Heart right ventricle (tissue), 16 donors: Measurements from ENCODE around the gene PDE3A. TPM values are rescaled to one million over a fixed set of nuclear protein-coding genes. Genes with fewer than 3 reads are reported as not detected.

Experiments used
- ATAC-seq, 8 donors: fragments of 200-7000 bp; cut with Tn5 transposase; one replicate each; pipeline ENCODE4 v1.9.1; 2020; ENCODE audit warnings: mild to moderate bottlenecking in 8 of 8, moderate library complexity in 8 of 8, moderate number of reproducible peaks in 1 of 8
- DNase-seq, 2 donors: peaks; one replicate each; pipeline ENCODE4 v3.0.0-alpha.2; 2020
- H3K27ac ChIP-seq, 10 donors: fragments of 200-600 bp; sonication (generic) in 2 of 10; one replicate each; pipeline versions ENCODE4 v1.5.0 to v1.8.0; 2020 to 2022; ENCODE audit warnings: mild to moderate bottlenecking in 3 of 10
- H3K27me3 ChIP-seq, 7 donors: fragments of 200-600 bp; one replicate each; pipeline ENCODE4 v1.8.0; 2021 to 2022; ENCODE audit warnings: mild to moderate bottlenecking in 2 of 7
- H3K36me3 ChIP-seq, 9 donors: fragments of 200-600 bp; sonication (generic) in 1 of 9; one replicate each; pipeline versions ENCODE4 v1.5.0 to v1.8.0; 2020 to 2022; ENCODE audit warnings: mild to moderate bottlenecking in 2 of 9
- H3K4me1 ChIP-seq, 9 donors: fragments of 200-600 bp; sonication (generic) in 1 of 9; one replicate each; pipeline versions ENCODE4 v1.5.0 to v1.8.0; 2020 to 2022; ENCODE audit warnings: mild to moderate bottlenecking in 4 of 9
- H3K4me3 ChIP-seq, 10 donors: fragments of 200-600 bp; sonication (generic) in 2 of 10; one replicate each; pipeline versions ENCODE4 v1.5.0 to v1.8.0; 2020 to 2022; ENCODE audit warnings: mild to moderate bottlenecking in 7 of 10, moderate library complexity in 2 of 10
- H3K9me3 ChIP-seq, 11 donors: fragments of 200-600 bp in 10 of 11; sonication (generic) in 2 of 11; one replicate each; pipeline versions ENCODE4 v1.5.0 to v1.8.0; 2013 to 2022; ENCODE audit warnings: mild to moderate bottlenecking in 2 of 11, control low read depth in 1 of 11, moderate library complexity in 1 of 11
- WGBS, 2 donors: extraction: QIAGEN DNeasy Blood & Tissue Kit; methylation state at CpG; one replicate each; pipeline ENCODE4 v1.1.7; 2013; ENCODE audit warnings: inconsistent platforms in 1 of 2; 5-methylcytosine and 5-hydroxymethylcytosine counted together
- intact Hi-C, 10 donors: fragments of 100-400 bp; cut with DNase I; formaldehyde crosslinking; loops; one replicate each; pipeline versions ENCODE4 v1.11.1 to v1.14.2; 2022
- polyA plus RNA-seq, 2 donors: library from polyadenylated mRNA; stranded (reverse); fragments of 200-250 nt; gene quantifications; one replicate each; pipeline ENCODE4 v1.2.3, GENCODE V29; 2013
- total RNA-seq, 10 donors: library from RNA; stranded (reverse); fragmentation: NEBNext Ultra II Directional in 3 of 10; extraction: Animal tissue kit (Norgen Biotek cat#: 25700) in 3 of 10; gene quantifications; one replicate each; pipeline versions ENCODE4 v1.2.1 to v1.2.4, GENCODE V29; 2021 to 2023
- TF ChIP-seq, protein P1 (sequence below), 9 donors: fragments of 200-600 bp; sonication (generic) in 2 of 9; IDR thresholded peaks; one replicate each; pipeline versions ENCODE4 v1.5.0 to v1.8.0; 2021 to 2022; ENCODE audit warnings: antibody characterized with exemption in 9 of 9, mild to moderate bottlenecking in 5 of 9, moderate library complexity in 1 of 9
- donor health status: Arrhythmogenic right ventricular cardiomyopathy.
- donor health status: ischemic (EF 13 %, LVEDD 7.1; RV severe dilation, severe dysfunction).
- donor health status: healthy with polysubstance abuse.
- donor health status: DM: no; HTN: yes; CAD: no.
- donor health status: DM: no; HTN: no; CAD: no.
- donor health status: ischemic (EF 25% LVEDD 6.9; RV normal size, moderate dysfunction).
- donor health status: ischemic (EF 25% LVEDD 5.7; RV mildly dilated, moderate dysfunction).
- donor health status: healthy.
- donor health status: DM: yes; HTN: yes; CAD: no.
- donor health status: Ischemic cardiomyopathy.
- donor health status: ischemic (EF 35%, LVEDD 5.7; RV mildly dilated, moderate dysfunction).
- donor health status: nonischemic (EF 11% LVEDD 7.7; RV severe dilation, severe dysfunction).
- donor health status: DM: yes; HTN: yes; CAD: no.
- donor health status: PGD.
- donor health status: ischemic (EF 29% LVEDD 5.4; RV normal size, mild dysfunction).
- donor health status: nonischemic (EF 23%, LVEDD 6.1; RV moderate dilation, normal function).

PDE3A gene
- total and polyA plus RNA-seq, 12 donors, result 18.8 to 362 (median 209) TPM

DNA sequence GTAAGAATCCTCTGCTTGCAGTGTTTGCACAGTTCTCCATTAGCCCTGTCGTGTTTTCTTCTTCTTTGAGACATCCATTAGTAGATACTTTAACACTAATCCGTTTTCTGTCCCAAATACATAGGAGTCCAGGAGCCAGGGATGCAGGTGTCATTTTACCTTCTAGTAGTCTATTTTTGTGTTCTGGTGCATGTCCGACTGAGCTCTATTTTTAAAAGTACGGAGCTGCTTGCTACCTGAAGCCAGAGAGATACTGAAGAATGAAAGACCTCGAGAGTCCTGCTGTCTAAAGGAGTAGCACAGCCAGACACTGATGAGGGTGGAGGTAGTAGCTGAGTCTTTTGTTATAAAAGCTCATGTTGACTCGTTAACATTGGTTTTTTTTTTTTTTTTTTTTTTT is 31.7 kb downstream of the PDE3A start:
- H3K4me3 ChIP-seq, result no peak overlapping the region
- peak in 2 of 8 donors; percentile 37 to 47 for ATAC-seq
- TF ChIP-seq, protein P1, sequence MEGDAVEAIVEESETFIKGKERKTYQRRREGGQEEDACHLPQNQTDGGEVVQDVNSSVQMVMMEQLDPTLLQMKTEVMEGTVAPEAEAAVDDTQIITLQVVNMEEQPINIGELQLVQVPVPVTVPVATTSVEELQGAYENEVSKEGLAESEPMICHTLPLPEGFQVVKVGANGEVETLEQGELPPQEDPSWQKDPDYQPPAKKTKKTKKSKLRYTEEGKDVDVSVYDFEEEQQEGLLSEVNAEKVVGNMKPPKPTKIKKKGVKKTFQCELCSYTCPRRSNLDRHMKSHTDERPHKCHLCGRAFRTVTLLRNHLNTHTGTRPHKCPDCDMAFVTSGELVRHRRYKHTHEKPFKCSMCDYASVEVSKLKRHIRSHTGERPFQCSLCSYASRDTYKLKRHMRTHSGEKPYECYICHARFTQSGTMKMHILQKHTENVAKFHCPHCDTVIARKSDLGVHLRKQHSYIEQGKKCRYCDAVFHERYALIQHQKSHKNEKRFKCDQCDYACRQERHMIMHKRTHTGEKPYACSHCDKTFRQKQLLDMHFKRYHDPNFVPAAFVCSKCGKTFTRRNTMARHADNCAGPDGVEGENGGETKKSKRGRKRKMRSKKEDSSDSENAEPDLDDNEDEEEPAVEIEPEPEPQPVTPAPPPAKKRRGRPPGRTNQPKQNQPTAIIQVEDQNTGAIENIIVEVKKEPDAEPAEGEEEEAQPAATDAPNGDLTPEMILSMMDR (IDR thresholded peaks at IDR 0.05), result no peak
- intact Hi-C loops, result no loop called here
- no peaks in the 10 kb centered on the region for H3K9me3 ChIP-seq
- no peaks in the 10 kb centered on the region for H3K36me3 ChIP-seq
- no peak for DNase-seq
- 40 to 61% methylated on average over 6 of the region's 6 CpGs for WGBS, 2 donors
- no peaks in the 10 kb centered on the region for H3K27me3 ChIP-seq
- peak overlapping the region in 6 of 10 donors; percentile 25 to 88 (median 36) for H3K27ac ChIP-seq
- H3K4me1 ChIP-seq, result peaks cover 0 to 71% (median 31%) of the 10 kb centered on the region in 9 donors

DNA sequence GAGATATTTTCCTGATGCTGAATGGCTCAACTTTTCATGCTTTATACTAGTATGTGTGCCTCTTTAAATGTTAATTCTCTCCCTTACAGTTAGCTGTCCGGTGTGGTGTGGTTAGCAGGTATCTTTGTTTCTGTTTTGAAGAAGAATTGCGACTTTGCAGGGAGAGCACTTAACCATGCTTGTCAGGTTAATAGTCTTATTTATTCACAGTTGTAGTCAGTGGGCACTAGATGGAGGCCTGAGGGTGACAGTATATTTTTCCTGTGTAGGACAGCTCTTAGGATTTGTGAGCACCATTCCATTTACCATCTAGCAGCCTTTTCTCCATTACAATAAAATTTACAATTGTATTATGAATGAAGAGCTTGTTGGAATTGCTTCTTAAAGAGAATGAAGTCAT is 34.9 kb downstream of the PDE3A start:
- ATAC-seq (no peak), DNase-seq (no peak)
- H3K27me3 ChIP-seq, result no peaks in the 10 kb centered on the region
- intact Hi-C loops, result no loop called here
- 41 to 51% methylated on average over 2 of the region's 2 CpGs for WGBS, 2 donors
- no peaks in the 10 kb centered on the region for H3K36me3 ChIP-seq
- TF ChIP-seq, protein P1 (IDR thresholded peaks at IDR 0.05), result peak in 1 of 9 donors; percentile 7
- no peaks in the 10 kb centered on the region for H3K9me3 ChIP-seq
- no peak overlapping the region for H3K4me3 ChIP-seq
- peak overlapping the region in 3 of 10 donors; percentile 1 to 6 (median 4) for H3K27ac ChIP-seq
- H3K4me1 ChIP-seq, result peaks cover 0 to 74% (median 26%) of the 10 kb centered on the region in 9 donors

DNA sequence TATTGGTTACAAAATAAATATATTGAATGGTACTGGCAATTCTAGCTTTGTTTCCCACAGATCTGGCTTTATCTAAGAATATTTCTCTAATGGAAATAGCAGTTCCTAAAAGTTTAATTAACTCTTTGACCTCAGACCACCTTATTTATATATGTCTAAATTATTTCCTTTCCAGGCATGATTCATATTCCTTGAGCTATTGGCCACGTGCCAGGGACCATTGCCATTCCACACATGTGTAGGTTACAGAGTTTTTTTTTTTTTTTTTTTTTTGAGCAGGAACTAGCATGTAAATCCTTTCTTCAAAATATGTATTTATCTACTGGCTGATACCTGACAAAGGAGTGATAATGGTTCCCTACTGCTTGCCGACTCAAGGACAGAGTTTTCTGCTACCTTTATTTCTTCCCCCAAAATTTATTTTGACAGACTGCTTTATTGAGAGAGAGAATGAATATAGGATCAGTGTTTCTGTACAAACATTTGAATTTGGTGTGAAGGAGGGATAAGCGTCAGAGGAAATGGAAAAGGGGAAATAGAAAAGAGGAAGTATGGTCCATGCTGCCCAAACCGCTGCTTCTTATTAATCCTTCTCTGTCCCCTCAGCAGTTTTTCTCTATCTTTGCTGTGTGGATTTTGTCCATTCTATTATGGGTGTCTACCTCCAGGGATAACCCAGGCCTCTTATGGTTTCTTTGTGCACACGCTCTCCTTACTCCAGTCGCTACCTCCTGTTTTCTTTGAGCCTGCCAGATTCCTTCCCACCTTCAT is 36.4 kb downstream of the PDE3A start:
- ATAC-seq, result peak in 7 of 8 donors; percentile 32 to 59 (median 42)
- H3K4me1 ChIP-seq, result peaks cover 0 to 67% (median 30%) of the 10 kb centered on the region in 9 donors
- H3K9me3 ChIP-seq, result no peaks in the 10 kb centered on the region
- H3K27ac ChIP-seq, result peak overlapping the region in 5 of 10 donors; percentile 1 to 42 (median 17)
- TF ChIP-seq, protein P1 (IDR thresholded peaks at IDR 0.05), result no peak
- intact Hi-C loops, result no loop called here
- no peaks in the 10 kb centered on the region for H3K27me3 ChIP-seq
- DNase-seq, result peak; percentile 19
- WGBS, 2 donors, result 40 to 50% methylated on average over 6 of the region's 6 CpGs
- no peaks in the 10 kb centered on the region for H3K36me3 ChIP-seq
- no peak overlapping the region for H3K4me3 ChIP-seq

DNA sequence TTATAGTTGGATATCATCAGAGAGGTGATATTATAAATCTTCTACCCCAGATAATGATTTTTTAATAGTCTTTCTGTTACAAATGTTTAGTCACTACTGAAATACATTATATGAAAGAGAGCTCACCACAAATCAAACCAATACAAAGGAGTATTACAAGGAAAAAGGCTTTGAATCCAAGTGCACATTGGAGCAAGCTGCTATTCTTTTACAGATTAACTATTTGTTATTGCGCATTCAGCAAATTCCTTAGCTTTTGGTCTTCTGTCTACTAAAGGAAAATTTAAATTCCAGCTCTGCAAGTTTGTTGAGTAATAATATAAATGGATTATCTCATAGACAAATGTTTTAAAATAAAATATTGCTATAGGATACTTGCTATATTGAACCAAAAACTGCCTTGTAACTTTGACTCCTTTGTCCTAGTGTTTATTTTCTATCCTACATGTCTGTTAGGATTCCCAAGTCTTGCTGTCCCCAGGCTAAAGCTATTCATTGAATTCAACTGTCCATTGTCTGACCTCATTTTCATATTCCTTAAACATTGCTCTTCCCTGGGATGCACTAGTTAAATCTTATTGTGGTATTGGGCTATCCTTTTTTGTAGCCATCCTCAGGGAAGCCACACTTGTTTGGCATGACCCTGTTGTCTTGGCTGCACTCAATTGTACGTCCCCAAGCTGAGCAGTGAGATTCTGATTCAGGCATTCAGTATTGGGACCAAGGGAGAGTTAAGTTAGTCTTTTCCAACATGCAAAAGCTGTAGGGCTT is 41.5 kb downstream of the PDE3A start:
- Histone ChIP-seq H3K9me3 (no peaks in the 10 kb centered on the region), H3K27ac (peak overlapping the region in 2 of 10 donors; percentile 27 to 29), H3K27me3 (no peaks in the 10 kb centered on the region), H3K4me1 (peaks cover 0 to 66% (median 36%) of the 10 kb centered on the region in 9 donors), H3K4me3 (no peak overlapping the region), H3K36me3 (no peaks in the 10 kb centered on the region)
- WGBS, 2 donors, result 63% methylated on average over 2 of the region's 2 CpGs
- DNase-seq (no peak), ATAC-seq (peak in 1 of 8 donors; percentile 24)
- TF ChIP-seq, protein P1 (IDR thresholded peaks at IDR 0.05), result no peak
- intact Hi-C loops, result no loop called here
